Right lobe of liver (tissue), 6 donors: ENCODE data around the gene PPP1R1C. TPM values are rescaled to one million over a fixed set of nuclear protein-coding genes. Genes with fewer than 3 reads are reported as not detected.

Experiments
- ATAC-seq, 4 donors: fragments of 200-7000 bp; cut with Tn5 transposase; one replicate each; pipeline ENCODE4 v1.9.1; 2020; ENCODE audit warnings: mild to moderate bottlenecking in 4 of 4, moderate library complexity in 4 of 4
- DNase-seq, 3 donors: peaks; one replicate each; pipeline ENCODE4 v3.0.0-alpha.2; 2020
- H3K27ac ChIP-seq, 3 donors: fragments of 200-600 bp; one replicate each; pipeline ENCODE4 v1.8.0; 2022
- H3K27me3 ChIP-seq, 2 donors: fragments of 200-600 bp; one replicate each; pipeline ENCODE4 v1.8.0; 2022
- H3K36me3 ChIP-seq, 4 donors: fragments of 200-600 bp; sonication (generic) in 1 of 4; one replicate each; pipeline versions ENCODE4 v1.5.1 to v1.8.0; 2017 to 2022; ENCODE audit warnings: control low read depth in 1 of 4
- H3K4me1 ChIP-seq, 4 donors: fragments of 200-600 bp; sonication (generic) in 1 of 4; one replicate each; pipeline versions ENCODE4 v1.5.1 to v1.8.0; 2017 to 2022; ENCODE audit warnings: control low read depth in 1 of 4
- H3K4me3 ChIP-seq, 3 donors: fragments of 200-600 bp; one replicate each; pipeline ENCODE4 v1.8.0; 2022
- H3K9me3 ChIP-seq, 4 donors: fragments of 200-600 bp; sonication (generic) in 1 of 4; one replicate each; pipeline versions ENCODE4 v1.5.1 to v1.8.0; 2017 to 2022; ENCODE audit warnings: control low read depth in 1 of 4
- POLR2A ChIP-seq: fragments of 450-650 bp; IDR thresholded peaks from one replicate; pipeline ENCODE4 v1.6.1; 2017; ENCODE audit warnings: antibody characterized with exemption, mild to moderate bottlenecking
- WGBS: methylation state at CpG from one replicate; pipeline ENCODE4 v1.1.6; 2018; ENCODE audit warnings: low coverage, low lambda C conversion rate; ENCODE audit not compliant: insufficient coverage; ENCODE audit errors: missing lambda C conversion rate; 5-methylcytosine and 5-hydroxymethylcytosine counted together
- intact Hi-C, 2 donors: fragments of 100-400 bp; cut with DNase I; formaldehyde crosslinking; loops; one replicate each; pipeline versions ENCODE4 v1.11.2 to v1.14.1; 2022
- total RNA-seq, 6 experiments: library from RNA; depleted of rRNA in 2 of 6; stranded (reverse); fragments of >200 nt in 2 of 6; fragmentation: NEBNext Ultra II Directional in 3 of 6; extraction: Animal tissue kit (Norgen Biotek cat#: 25700) in 3 of 6; gene quantifications; one replicate each; pipeline versions ENCODE4 v1.1.0 to v1.2.4, GENCODE V29; 2016 to 2023
- TF ChIP-seq, protein P1 (sequence below), 4 donors: fragments of 200-600 bp in 3 of 4; fragments of 450-650 bp in 1 of 4; IDR thresholded peaks; one replicate each; pipeline versions ENCODE4 v1.5.1 to v1.8.0; 2016 to 2022; ENCODE audit warnings: antibody characterized with exemption in 4 of 4, mild to moderate bottlenecking in 2 of 4
- donor health status: DM: no; HTN: yes; CAD: no.
- donor health status: DM: no; HTN: no; CAD: no.
- donor health status: DM: no; HTN: no; CAD: no.
- donor health status: DM: no; HTN: yes; CAD: no.
- donor health status: DM: no; HTN: yes; CAD: no.

Gene PPP1R1C
- total RNA-seq, 6 experiments from 2014 or later: 1.8 to 22.2 (median 8.8) TPM

DNA sequence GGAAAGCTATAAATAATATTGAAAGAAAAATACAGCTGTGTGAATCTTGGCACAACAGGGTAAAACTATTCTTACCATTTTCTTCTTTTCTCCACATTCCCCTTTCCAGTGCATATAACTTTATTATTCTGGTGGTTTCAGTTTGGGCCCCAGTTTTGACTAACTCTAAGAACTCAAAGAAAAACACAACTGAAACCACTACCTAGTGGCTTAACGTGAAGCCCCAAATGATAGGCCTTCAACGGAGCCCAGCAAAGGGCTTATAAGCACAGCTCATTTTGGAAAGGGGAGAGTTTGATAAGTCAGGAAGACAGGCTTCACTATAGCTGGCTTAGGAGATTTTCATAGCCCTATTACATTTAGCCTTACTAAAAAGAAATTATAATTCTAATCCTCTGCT lies 62.4 kb downstream of the PPP1R1C start:
- WGBS: 69% methylated on average over 2 of the region's 2 CpGs
- H3K36me3 ChIP-seq: no peaks in the 10 kb centered on the region
- no peaks in the 10 kb centered on the region for H3K27me3 ChIP-seq
- no peak overlapping the region for H3K27ac ChIP-seq
- no peaks in the 10 kb centered on the region for H3K9me3 ChIP-seq
- ATAC-seq: no peak
- H3K4me3 ChIP-seq: no peak overlapping the region
- DNase-seq: no peak
- H3K4me1 ChIP-seq: peaks cover 0 to 29% (median 8%) of the 10 kb centered on the region in 4 donors
- TF ChIP-seq POLR2A: no peak
- TF ChIP-seq, protein P1, sequence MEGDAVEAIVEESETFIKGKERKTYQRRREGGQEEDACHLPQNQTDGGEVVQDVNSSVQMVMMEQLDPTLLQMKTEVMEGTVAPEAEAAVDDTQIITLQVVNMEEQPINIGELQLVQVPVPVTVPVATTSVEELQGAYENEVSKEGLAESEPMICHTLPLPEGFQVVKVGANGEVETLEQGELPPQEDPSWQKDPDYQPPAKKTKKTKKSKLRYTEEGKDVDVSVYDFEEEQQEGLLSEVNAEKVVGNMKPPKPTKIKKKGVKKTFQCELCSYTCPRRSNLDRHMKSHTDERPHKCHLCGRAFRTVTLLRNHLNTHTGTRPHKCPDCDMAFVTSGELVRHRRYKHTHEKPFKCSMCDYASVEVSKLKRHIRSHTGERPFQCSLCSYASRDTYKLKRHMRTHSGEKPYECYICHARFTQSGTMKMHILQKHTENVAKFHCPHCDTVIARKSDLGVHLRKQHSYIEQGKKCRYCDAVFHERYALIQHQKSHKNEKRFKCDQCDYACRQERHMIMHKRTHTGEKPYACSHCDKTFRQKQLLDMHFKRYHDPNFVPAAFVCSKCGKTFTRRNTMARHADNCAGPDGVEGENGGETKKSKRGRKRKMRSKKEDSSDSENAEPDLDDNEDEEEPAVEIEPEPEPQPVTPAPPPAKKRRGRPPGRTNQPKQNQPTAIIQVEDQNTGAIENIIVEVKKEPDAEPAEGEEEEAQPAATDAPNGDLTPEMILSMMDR (IDR thresholded peaks at IDR 0.05): no peak
- intact Hi-C loops: no loop called here

DNA sequence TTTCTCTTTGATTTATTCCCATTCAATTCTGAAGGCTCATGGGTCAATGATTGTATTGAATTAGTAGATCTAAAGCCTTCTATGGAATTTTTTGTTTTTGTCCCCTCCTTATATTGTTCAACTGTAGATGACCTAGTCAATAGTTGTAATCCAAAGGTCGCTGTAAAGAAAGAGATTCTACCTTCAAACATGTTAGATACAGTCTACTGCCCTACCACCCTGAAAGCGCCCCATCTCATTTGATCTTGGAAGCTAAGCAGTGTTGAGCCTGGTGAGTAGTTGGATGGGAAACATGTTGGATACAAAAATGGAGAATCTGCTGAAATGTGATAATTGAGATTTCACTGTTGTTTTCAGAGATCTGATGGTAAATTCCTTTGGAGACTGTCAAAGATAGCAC lies 63.0 kb downstream of the PPP1R1C start:
- DNase-seq (no peak), ATAC-seq (no peak)
- Histone ChIP-seq H3K9me3 (no peaks in the 10 kb centered on the region), H3K4me1 (peaks cover 0 to 29% (median 8%) of the 10 kb centered on the region in 4 donors), H3K27me3 (no peaks in the 10 kb centered on the region), H3K36me3 (no peaks in the 10 kb centered on the region), H3K27ac (no peak overlapping the region), H3K4me3 (no peak overlapping the region)
- 92% methylated on average over 2 of the region's 2 CpGs for WGBS
- TF ChIP-seq, protein P1 (IDR thresholded peaks at IDR 0.05): no peak
- TF ChIP-seq POLR2A: no peak
- intact Hi-C loops: no loop called here

DNA sequence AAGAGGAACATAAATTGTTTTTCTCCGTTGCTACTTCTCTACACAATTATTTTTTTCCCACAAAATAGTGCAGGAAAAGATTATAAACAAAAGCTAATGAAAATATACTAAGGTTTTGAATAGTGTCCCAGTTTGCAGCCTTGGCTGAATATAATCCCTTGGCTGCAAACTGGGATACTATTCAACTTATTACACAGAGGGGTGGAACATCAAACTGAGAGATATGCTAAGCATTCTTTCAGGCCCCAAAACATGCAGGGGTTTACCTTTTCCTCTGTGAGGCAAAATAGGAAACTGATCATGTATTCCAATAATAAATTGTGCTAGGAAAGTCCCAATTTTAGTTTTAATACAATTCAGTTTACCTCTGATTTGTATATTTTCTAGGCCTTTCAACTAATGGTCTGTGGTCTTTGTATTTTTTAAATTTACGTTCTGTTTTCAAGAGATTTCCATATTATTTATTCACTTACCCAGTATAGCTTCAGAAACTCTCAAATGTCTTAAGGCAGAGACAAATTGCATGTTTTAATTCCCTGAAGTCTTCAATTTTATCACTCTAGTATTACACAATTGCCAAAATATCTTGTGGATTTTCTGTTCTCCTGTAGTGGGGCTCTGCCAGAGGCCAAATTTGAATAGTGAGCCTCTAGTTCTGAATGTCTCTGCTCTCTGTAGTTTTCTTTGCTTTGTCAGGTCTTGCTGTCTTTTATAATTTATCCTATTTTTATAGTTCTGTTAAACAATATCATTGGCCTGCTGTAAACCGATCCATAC lies 63.9 kb downstream of the PPP1R1C start:
- no peak for TF ChIP-seq POLR2A
- TF ChIP-seq, protein P1 (IDR thresholded peaks at IDR 0.05): no peak
- peak overlapping the region in 2 of 3 donors; percentile 60 to 61 for H3K27ac ChIP-seq
- H3K27me3 ChIP-seq: no peaks in the 10 kb centered on the region
- 75% methylated on average over 3 of the region's 3 CpGs for WGBS
- no peak overlapping the region for H3K4me3 ChIP-seq
- ATAC-seq: peak; percentile 19 to 59 (median 36)
- H3K36me3 ChIP-seq: no peaks in the 10 kb centered on the region
- DNase-seq: no peak
- peaks cover 0 to 29% (median 8%) of the 10 kb centered on the region in 4 donors for H3K4me1 ChIP-seq
- intact Hi-C loops: no loop called here
- no peaks in the 10 kb centered on the region for H3K9me3 ChIP-seq

DNA sequence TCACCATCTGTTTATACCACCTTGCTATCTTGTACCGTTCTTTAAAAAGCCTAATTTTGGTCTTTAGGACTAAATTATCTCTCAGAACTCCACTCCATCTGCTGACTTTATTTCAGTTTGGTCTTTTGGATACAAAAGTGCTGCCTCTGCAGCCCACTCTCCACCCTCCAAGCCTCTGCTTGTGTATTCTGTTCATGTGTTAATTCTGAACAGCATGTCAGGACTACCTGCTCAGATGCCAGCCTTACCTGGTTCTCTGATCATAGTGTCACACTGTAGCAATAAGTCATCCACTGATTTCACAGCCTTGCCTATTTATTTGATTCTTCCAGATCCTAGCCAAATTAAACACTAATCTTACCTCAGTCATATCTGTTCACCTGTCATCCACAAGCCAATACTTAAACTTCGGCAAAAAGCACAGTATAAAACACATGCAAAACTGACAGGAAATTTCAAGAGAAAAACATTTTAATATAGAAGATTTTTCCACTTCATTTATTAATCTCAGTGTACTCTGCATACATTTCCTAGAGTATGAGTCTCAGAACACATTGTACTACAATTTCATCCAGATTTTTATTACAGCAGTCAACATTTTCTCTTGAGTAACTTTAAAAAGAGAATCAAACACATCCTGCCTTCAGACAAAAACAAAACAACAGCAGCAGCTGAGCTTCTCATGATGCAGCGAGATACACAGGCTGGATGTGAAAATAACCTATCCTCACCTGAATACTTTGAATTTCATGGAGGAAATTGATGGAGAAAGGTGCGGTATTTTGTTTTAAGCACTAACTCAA lies 64.9 kb downstream of the PPP1R1C start:
- intact Hi-C loops: no loop called here
- no peaks in the 10 kb centered on the region for H3K36me3 ChIP-seq
- 48% methylated on average over 4 of the region's 4 CpGs for WGBS
- H3K27ac ChIP-seq: peak overlapping the region in 2 of 3 donors; percentile 60 to 61
- H3K27me3 ChIP-seq: no peaks in the 10 kb centered on the region
- H3K9me3 ChIP-seq: no peaks in the 10 kb centered on the region
- H3K4me3 ChIP-seq: no peak overlapping the region
- TF ChIP-seq POLR2A: no peak
- TF ChIP-seq, protein P1 (IDR thresholded peaks at IDR 0.05): no peak
- peaks cover 0 to 29% (median 8%) of the 10 kb centered on the region in 4 donors for H3K4me1 ChIP-seq
- DNase-seq (no peak), ATAC-seq (peak; percentile 97 to 99 (median 98))
